GM23338 (cell line): ENCODE measurements around the gene LYST. TPM values are rescaled to one million over a fixed set of nuclear protein-coding genes. Genes with fewer than 3 reads are reported as not detected.

Experiments
- ATAC-seq: fragments of 200-7000 bp; cut with Tn5 transposase; 3 replicates; pipeline ENCODE4 v1.9.1; 2020
- DNase-seq: peaks from one replicate; pipeline ENCODE4 v3.0.0-alpha.2; 2015; ENCODE audit warnings: low spot score
- H2AFZ ChIP-seq: fragments of 200-600 bp; sonication (generic); 2 replicates; pipeline ENCODE4 v1.8.0; 2016; ENCODE audit warnings: antibody characterized with exemption, mild to moderate bottlenecking, moderate library complexity
- H3F3A ChIP-seq: fragments of 200-600 bp; sonication (generic); replicated peaks from 2 replicates; pipeline ENCODE4 v1.8.0; 2017; ENCODE audit warnings: antibody characterized with exemption, mixed run types, low read depth
- H3K27ac ChIP-seq: fragments of 200-600 bp; sonication (generic); 2 replicates; pipeline ENCODE4 v1.6.1; 2016; ENCODE audit warnings: low read depth
- H3K27me3 ChIP-seq: fragments of 200-600 bp; sonication (generic); 2 replicates; pipeline ENCODE4 v1.8.0; 2016; ENCODE audit warnings: mild to moderate bottlenecking, mixed run types, moderate library complexity; ENCODE audit not compliant: insufficient read depth
- H3K36me3 ChIP-seq: fragments of 200-600 bp; sonication (generic); 2 replicates; pipeline ENCODE4 v1.8.0; 2016; ENCODE audit warnings: mild to moderate bottlenecking; ENCODE audit not compliant: insufficient read depth
- H3K4me1 ChIP-seq: fragments of 200-600 bp; sonication (generic); 2 replicates; pipeline ENCODE4 v1.8.0; 2016; ENCODE audit warnings: mild to moderate bottlenecking, moderate library complexity; ENCODE audit not compliant: insufficient read depth
- H3K4me2 ChIP-seq: fragments of 200-600 bp; sonication (generic); 2 replicates; pipeline ENCODE4 v1.7.1; 2017; ENCODE audit warnings: mixed run types
- H3K4me3 ChIP-seq: fragments of 200-600 bp; sonication (generic); 2 replicates; pipeline ENCODE4 v1.6.1; 2016; ENCODE audit warnings: mixed run types
- H3K79me2 ChIP-seq: fragments of 200-600 bp; sonication (generic); replicated peaks from 2 replicates; pipeline ENCODE4 v1.8.0; 2017; ENCODE audit warnings: mild to moderate bottlenecking; ENCODE audit not compliant: insufficient read depth
- H3K9me2 ChIP-seq: fragments of 200-600 bp; sonication (generic); 2 replicates; pipeline ENCODE4 v1.8.0; 2017; ENCODE audit not compliant: insufficient read depth
- H4K20me1 ChIP-seq: fragments of 200-600 bp; sonication (generic); replicated peaks from 2 replicates; pipeline ENCODE4 v1.8.0; 2017; ENCODE audit warnings: mild to moderate bottlenecking; ENCODE audit not compliant: insufficient read depth
- H3K27ac Mint-ChIP-seq: 2 replicates; pipeline ENCODE4 v1.8.0; 2020; ENCODE audit warnings: inconsistent platforms, mild to moderate bottlenecking, moderate library complexity, mixed read lengths
- H3K27me3 Mint-ChIP-seq: 3 replicates; pipeline ENCODE4 v1.8.0; 2022; ENCODE audit warnings: low read depth, mild to moderate bottlenecking, moderate library complexity, mixed read lengths, inconsistent platforms; ENCODE audit not compliant: insufficient read depth, poor library complexity
- H3K36me3 Mint-ChIP-seq: 3 replicates; pipeline ENCODE4 v1.8.0; 2021; ENCODE audit warnings: low read depth, mild to moderate bottlenecking, inconsistent platforms, moderate library complexity, mixed read lengths
- H3K4me1 Mint-ChIP-seq: 3 replicates; pipeline ENCODE4 v1.8.0; 2020; ENCODE audit warnings: mild to moderate bottlenecking, inconsistent platforms, mixed read lengths
- H3K4me3 Mint-ChIP-seq: 3 replicates; pipeline ENCODE4 v1.8.0; 2021; ENCODE audit warnings: moderate library complexity, mild to moderate bottlenecking, inconsistent platforms, mixed read lengths
- H3K9me3 Mint-ChIP-seq: 3 replicates; pipeline ENCODE4 v1.8.0; 2020; ENCODE audit warnings: moderate library complexity, mild to moderate bottlenecking, inconsistent platforms, mixed read lengths
- CREB1 ChIP-seq: fragments of 250-450 bp; sonication (Bioruptor Pico); IDR thresholded peaks from 2 replicates; pipeline ENCODE4 v1.5.0; 2020; ENCODE audit warnings: low read depth, mild to moderate bottlenecking, moderate library complexity
- ETS1 ChIP-seq: IDR thresholded peaks from 2 replicates; pipeline ENCODE4 v1.6.1; 2016; ENCODE audit warnings: antibody characterized with exemption
- EZH2 ChIP-seq: fragments of 200-600 bp; sonication (generic); IDR thresholded peaks from one replicate; pipeline ENCODE4 v1.8.0; 2017; ENCODE audit warnings: antibody characterized with exemption, mild to moderate bottlenecking, low read depth; ENCODE audit not compliant: unreplicated experiment
- EZH2phosphoT487 ChIP-seq: fragments of 200-600 bp; sonication (generic); IDR thresholded peaks from one replicate; pipeline ENCODE4 v1.8.1; 2018; ENCODE audit warnings: antibody characterized with exemption; ENCODE audit not compliant: unreplicated experiment
- JUNB ChIP-seq: IDR thresholded peaks from one replicate; pipeline ENCODE4 v1.6.1; 2016; ENCODE audit warnings: antibody characterized with exemption; ENCODE audit not compliant: unreplicated experiment
- NANOG ChIP-seq: IDR thresholded peaks from 2 replicates; pipeline ENCODE4 v1.6.1; 2016; ENCODE audit warnings: antibody characterized with exemption, borderline replicate concordance
- POLR2AphosphoS5 ChIP-seq: IDR thresholded peaks from 2 replicates; pipeline ENCODE4 v1.6.1; 2016; ENCODE audit warnings: antibody characterized with exemption, low read depth
- ZNF114 ChIP-seq: fragments of 250-450 bp; sonication (Bioruptor Pico); IDR thresholded peaks from 2 replicates; pipeline ENCODE4 v1.5.0; 2020; ENCODE audit warnings: mild to moderate bottlenecking, moderate library complexity
- ZNF331 ChIP-seq: fragments of 250-450 bp; sonication (Bioruptor Pico); IDR thresholded peaks from 2 replicates; pipeline ENCODE4 v1.5.0; 2020; ENCODE audit warnings: low read depth, mild to moderate bottlenecking, moderate library complexity
- polyA plus RNA-seq: library from polyadenylated mRNA; unstranded; fragments of >200 nt; fragmentation: Nextera tagmentation; extraction: Ambion mirVana; gene quantifications from 2 replicates; pipeline ENCODE4 v1.2.1, GENCODE V29; 2016
- total RNA-seq: library from RNA; depleted of rRNA; stranded (reverse); fragments of >200 nt; shearing (Covaris generic); gene quantifications from 2 replicates; pipeline ENCODE4 v1.2.3, GENCODE V29; 2014
- TF ChIP-seq, protein P1 (sequence below): IDR thresholded peaks from one replicate; pipeline ENCODE4 v1.6.1; 2018; ENCODE audit warnings: antibody characterized with exemption; ENCODE audit not compliant: unreplicated experiment
- TF ChIP-seq, protein P2 (sequence below): fragments of 250-450 bp; sonication (Bioruptor Pico); IDR thresholded peaks from 2 replicates; pipeline ENCODE4 v1.5.0; 2020; ENCODE audit warnings: mild to moderate bottlenecking, moderate library complexity

Gene LYST
- total and polyA plus RNA-seq, 2 experiments from 2014 or later, result 0.21 to 1.0 TPM

DNA sequence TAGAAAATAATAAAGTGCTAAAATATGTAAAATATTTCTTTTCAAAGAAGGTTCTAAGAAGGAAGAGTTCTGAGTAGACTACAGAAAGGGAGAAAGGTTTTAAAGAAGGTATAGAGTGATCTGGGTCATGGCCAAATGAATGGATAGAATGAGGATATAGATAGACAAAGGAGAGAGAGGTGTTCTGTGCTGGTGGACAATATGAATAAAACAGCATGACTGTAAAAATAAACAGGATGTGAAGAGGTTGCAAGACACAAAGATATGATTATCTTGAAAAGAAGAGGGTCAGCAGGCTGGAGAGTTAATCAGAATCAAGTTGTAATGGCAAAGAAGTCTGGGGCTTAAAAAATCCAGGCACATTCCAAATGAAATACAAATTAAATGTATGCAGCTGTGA is 130.4 kb downstream of the LYST start:
- no peaks in the 10 kb centered on the region for H3K9me3 Mint-ChIP-seq
- H3K27ac Mint-ChIP-seq, result 0 out of 2 replicates have a peak overlapping the region, but pooled peaks have one; percentile 8
- H3K4me2 ChIP-seq, result no peak overlapping the region
- no peak for DNase-seq
- H3K27ac ChIP-seq, result no peak overlapping the region
- H4K20me1 ChIP-seq, result no peaks in the 10 kb centered on the region
- no peaks in the 10 kb centered on the region for H3K27me3 ChIP-seq
- no peak overlapping the region for H3K4me3 ChIP-seq
- H3K9me2 ChIP-seq, result no peaks in the 10 kb centered on the region
- no peak overlapping the region for H3K4me3 Mint-ChIP-seq
- H3K4me1 Mint-ChIP-seq, result no peaks in the 10 kb centered on the region
- no peaks in the 10 kb centered on the region for H3F3A ChIP-seq
- no peak for ATAC-seq
- no peaks in the 10 kb centered on the region for H3K4me1 ChIP-seq
- H3K79me2 ChIP-seq, result no peaks in the 10 kb centered on the region
- TF ChIP-seq ZNF114 (no peak), EZH2 (no peak), CREB1 (CRISPR knock-in tag) (no peak), POLR2AphosphoS5 (no peak), ETS1 (no peak)
- no peaks in the 10 kb centered on the region for H3K27me3 Mint-ChIP-seq
- no peaks in the 10 kb centered on the region for H3K36me3 ChIP-seq
- no peak overlapping the region for H2AFZ ChIP-seq
- no peaks in the 10 kb centered on the region for H3K36me3 Mint-ChIP-seq

DNA sequence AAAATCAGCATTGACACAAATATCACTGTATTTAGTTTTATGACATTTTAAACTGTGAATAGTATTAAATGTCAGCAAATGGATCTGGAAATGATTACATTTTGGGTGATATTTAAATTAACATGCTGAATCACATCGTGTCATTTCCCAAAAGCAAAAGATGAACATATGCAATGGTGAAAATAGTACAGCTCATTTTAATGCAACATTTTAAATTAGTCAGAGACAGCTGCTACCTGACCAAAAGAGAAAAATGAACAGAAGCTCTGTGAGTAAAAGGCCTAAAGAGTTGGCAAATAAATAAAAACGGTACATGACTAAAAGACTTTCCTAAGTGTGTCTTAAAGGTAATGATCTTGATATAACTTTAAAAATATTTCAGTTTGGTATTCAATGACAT is 131.1 kb downstream of the LYST start:
- no peak overlapping the region for H2AFZ ChIP-seq
- H3K36me3 ChIP-seq, result no peaks in the 10 kb centered on the region
- no peaks in the 10 kb centered on the region for H3F3A ChIP-seq
- no peak overlapping the region for H3K4me3 Mint-ChIP-seq
- no peak overlapping the region for H3K27ac ChIP-seq
- no peak overlapping the region for H3K27ac Mint-ChIP-seq
- no peaks in the 10 kb centered on the region for H3K27me3 ChIP-seq
- ATAC-seq (no peak), DNase-seq (no peak)
- no peak overlapping the region for H3K4me3 ChIP-seq
- H3K9me2 ChIP-seq, result no peaks in the 10 kb centered on the region
- H3K4me1 Mint-ChIP-seq, result no peaks in the 10 kb centered on the region
- no peaks in the 10 kb centered on the region for H3K4me1 ChIP-seq
- no peaks in the 10 kb centered on the region for H3K27me3 Mint-ChIP-seq
- H3K4me2 ChIP-seq, result no peak overlapping the region
- no peaks in the 10 kb centered on the region for H3K9me3 Mint-ChIP-seq
- no peaks in the 10 kb centered on the region for H3K79me2 ChIP-seq
- no peaks in the 10 kb centered on the region for H4K20me1 ChIP-seq
- H3K36me3 Mint-ChIP-seq, result no peaks in the 10 kb centered on the region
- TF ChIP-seq, protein P1, sequence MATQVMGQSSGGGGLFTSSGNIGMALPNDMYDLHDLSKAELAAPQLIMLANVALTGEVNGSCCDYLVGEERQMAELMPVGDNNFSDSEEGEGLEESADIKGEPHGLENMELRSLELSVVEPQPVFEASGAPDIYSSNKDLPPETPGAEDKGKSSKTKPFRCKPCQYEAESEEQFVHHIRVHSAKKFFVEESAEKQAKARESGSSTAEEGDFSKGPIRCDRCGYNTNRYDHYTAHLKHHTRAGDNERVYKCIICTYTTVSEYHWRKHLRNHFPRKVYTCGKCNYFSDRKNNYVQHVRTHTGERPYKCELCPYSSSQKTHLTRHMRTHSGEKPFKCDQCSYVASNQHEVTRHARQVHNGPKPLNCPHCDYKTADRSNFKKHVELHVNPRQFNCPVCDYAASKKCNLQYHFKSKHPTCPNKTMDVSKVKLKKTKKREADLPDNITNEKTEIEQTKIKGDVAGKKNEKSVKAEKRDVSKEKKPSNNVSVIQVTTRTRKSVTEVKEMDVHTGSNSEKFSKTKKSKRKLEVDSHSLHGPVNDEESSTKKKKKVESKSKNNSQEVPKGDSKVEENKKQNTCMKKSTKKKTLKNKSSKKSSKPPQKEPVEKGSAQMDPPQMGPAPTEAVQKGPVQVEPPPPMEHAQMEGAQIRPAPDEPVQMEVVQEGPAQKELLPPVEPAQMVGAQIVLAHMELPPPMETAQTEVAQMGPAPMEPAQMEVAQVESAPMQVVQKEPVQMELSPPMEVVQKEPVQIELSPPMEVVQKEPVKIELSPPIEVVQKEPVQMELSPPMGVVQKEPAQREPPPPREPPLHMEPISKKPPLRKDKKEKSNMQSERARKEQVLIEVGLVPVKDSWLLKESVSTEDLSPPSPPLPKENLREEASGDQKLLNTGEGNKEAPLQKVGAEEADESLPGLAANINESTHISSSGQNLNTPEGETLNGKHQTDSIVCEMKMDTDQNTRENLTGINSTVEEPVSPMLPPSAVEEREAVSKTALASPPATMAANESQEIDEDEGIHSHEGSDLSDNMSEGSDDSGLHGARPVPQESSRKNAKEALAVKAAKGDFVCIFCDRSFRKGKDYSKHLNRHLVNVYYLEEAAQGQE, result no peak
- TF ChIP-seq NANOG (no peak), ZNF331 (CRISPR knock-in tag) (no peak), JUNB (no peak), ZNF114 (no peak), EZH2phosphoT487 (no peak), POLR2AphosphoS5 (no peak)
- TF ChIP-seq, protein P2, sequence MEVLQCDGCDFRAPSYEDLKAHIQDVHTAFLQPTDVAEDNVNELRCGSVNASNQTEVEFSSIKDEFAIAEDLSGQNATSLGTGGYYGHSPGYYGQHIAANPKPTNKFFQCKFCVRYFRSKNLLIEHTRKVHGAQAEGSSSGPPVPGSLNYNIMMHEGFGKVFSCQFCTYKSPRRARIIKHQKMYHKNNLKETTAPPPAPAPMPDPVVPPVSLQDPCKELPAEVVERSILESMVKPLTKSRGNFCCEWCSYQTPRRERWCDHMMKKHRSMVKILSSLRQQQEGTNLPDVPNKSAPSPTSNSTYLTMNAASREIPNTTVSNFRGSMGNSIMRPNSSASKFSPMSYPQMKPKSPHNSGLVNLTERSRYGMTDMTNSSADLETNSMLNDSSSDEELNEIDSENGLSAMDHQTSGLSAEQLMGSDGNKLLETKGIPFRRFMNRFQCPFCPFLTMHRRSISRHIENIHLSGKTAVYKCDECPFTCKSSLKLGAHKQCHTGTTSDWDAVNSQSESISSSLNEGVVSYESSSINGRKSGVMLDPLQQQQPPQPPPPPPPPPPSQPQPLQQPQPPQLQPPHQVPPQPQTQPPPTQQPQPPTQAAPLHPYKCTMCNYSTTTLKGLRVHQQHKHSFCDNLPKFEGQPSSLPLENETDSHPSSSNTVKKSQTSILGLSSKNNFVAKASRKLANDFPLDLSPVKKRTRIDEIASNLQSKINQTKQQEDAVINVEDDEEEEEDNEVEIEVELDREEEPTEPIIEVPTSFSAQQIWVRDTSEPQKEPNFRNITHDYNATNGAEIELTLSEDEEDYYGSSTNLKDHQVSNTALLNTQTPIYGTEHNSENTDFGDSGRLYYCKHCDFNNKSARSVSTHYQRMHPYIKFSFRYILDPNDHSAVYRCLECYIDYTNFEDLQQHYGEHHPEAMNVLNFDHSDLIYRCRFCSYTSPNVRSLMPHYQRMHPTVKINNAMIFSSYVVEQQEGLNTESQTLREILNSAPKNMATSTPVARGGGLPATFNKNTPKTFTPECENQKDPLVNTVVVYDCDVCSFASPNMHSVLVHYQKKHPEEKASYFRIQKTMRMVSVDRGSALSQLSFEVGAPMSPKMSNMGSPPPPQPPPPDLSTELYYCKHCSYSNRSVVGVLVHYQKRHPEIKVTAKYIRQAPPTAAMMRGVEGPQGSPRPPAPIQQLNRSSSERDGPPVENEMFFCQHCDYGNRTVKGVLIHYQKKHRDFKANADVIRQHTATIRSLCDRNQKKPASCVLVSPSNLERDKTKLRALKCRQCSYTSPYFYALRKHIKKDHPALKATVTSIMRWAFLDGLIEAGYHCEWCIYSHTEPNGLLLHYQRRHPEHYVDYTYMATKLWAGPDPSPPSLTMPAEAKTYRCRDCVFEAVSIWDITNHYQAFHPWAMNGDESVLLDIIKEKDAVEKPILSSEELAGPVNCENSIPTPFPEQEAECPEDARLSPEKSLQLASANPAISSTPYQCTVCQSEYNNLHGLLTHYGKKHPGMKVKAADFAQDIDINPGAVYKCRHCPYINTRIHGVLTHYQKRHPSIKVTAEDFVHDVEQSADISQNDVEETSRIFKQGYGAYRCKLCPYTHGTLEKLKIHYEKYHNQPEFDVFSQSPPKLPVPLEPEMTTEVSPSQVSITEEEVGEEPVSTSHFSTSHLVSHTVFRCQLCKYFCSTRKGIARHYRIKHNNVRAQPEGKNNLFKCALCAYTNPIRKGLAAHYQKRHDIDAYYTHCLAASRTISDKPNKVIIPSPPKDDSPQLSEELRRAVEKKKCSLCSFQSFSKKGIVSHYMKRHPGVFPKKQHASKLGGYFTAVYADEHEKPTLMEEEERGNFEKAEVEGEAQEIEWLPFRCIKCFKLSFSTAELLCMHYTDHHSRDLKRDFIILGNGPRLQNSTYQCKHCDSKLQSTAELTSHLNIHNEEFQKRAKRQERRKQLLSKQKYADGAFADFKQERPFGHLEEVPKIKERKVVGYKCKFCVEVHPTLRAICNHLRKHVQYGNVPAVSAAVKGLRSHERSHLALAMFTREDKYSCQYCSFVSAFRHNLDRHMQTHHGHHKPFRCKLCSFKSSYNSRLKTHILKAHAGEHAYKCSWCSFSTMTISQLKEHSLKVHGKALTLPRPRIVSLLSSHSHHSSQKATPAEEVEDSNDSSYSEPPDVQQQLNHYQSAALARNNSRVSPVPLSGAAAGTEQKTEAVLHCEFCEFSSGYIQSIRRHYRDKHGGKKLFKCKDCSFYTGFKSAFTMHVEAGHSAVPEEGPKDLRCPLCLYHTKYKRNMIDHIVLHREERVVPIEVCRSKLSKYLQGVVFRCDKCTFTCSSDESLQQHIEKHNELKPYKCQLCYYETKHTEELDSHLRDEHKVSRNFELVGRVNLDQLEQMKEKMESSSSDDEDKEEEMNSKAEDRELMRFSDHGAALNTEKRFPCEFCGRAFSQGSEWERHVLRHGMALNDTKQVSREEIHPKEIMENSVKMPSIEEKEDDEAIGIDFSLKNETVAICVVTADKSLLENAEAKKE, result no peak
